GM21367 (cell line): ENCODE results near the gene SLC5A7.

Experiments used
- ATAC-seq: cut with Tn5 transposase; IDR thresholded peaks from one replicate; pipeline ENCODE4 v1.9.1; 2021; ENCODE audit not compliant: unreplicated experiment

The SLC5A7 gene

GRCh38 chr2:107986278-107987217 is at the start of gene SLC5A7:
Gene SLC5A7, plus strand, starts transcription at chr2:107986524. Its CDS starts 1,632 bp downstream, at chr2:107988156.
- no peak for ATAC-seq

- ATAC-seq = no peak
These were observed 24.9 kb upstream of the SLC5A7 start for GRCh38 chr2:107961395-107961794.

- ATAC-seq = no peak
These were observed 22.1 kb upstream of the SLC5A7 start for GRCh38 chr2:107964185-107964584.

GRCh38 chr2:107984707-107985106 is 1.6 kb upstream of the SLC5A7 start:
- ATAC-seq = no peak

- no peak for ATAC-seq
These were observed 1.8 kb downstream of the SLC5A7 start for GRCh38 chr2:107988108-107988507.

GRCh38 chr2:107989445-107989844 is 3.1 kb downstream of the SLC5A7 start:
- no peak for ATAC-seq

- no peak for ATAC-seq
These were observed 4.4 kb downstream of the SLC5A7 start for GRCh38 chr2:107990718-107991117.

- no peak for ATAC-seq
These were observed 5.7 kb downstream of the SLC5A7 start for GRCh38 chr2:107992069-107992468.

- ATAC-seq = no peak
These were observed 12.8 kb downstream of the SLC5A7 start for GRCh38 chr2:107999158-107999557.

- ATAC-seq = no peak
These were observed 24.7 kb downstream of the SLC5A7 start for GRCh38 chr2:108010912-108011591.

GRCh38 chr2:108013305-108013704 is 27.0 kb downstream of the SLC5A7 start:
- no peak for ATAC-seq

- ATAC-seq = no peak
These were observed 36.3 kb downstream of the SLC5A7 start for GRCh38 chr2:108022628-108023027.

- ATAC-seq = no peak
These were observed 37.5 kb downstream of the SLC5A7 start for GRCh38 chr2:108023776-108024175.

GRCh38 chr2:108026092-108026794 is 39.9 kb downstream of the SLC5A7 start:
- ATAC-seq = no peak

- ATAC-seq = no peak
These were observed 43.2 kb downstream of the SLC5A7 start for GRCh38 chr2:108029496-108029895.

GRCh38 chr2:108029912-108030311 is 43.6 kb downstream of the SLC5A7 start:
- ATAC-seq = no peak

- no peak for ATAC-seq
These were observed 45.2 kb downstream of the SLC5A7 start for GRCh38 chr2:108031471-108031941.

GRCh38 chr2:108034843-108035242 is 48.5 kb downstream of the SLC5A7 start:
- ATAC-seq = no peak

- no peak for ATAC-seq
These were observed 62.4 kb downstream of the SLC5A7 start for GRCh38 chr2:108048752-108049151.

- no peak for ATAC-seq
These were observed 72.3 kb downstream of the SLC5A7 start for GRCh38 chr2:108058576-108059137.

- no peak for ATAC-seq
These were observed 75.2 kb downstream of the SLC5A7 start for GRCh38 chr2:108061439-108062042.
